GM12864 (cell line): ENCODE data around the gene USP51.
"Not testable (repeated sequence)": the region's sequence is repeated elsewhere in the genome, so short reads cannot be mapped to it uniquely, and the experiment has no call there.

ENCODE experiments used
- DNase-seq: peaks from one replicate; pipeline ENCODE4 v3.0.0-alpha.2; 2011; ENCODE audit warnings: low read depth
- H3K4me3 ChIP-seq: 2 replicates; pipeline ENCODE4 v1.5.1; 2011; ENCODE audit warnings: mild to moderate bottlenecking, low read depth, low read length, control low read depth
- CTCF ChIP-seq: IDR thresholded peaks from 2 replicates; pipeline ENCODE4 v1.5.1; 2011; ENCODE audit warnings: low read depth, mild to moderate bottlenecking, moderate library complexity, low read length, control low read depth, inconsistent platforms; ENCODE audit errors: missing control alignments

The USP51 gene

DNA sequence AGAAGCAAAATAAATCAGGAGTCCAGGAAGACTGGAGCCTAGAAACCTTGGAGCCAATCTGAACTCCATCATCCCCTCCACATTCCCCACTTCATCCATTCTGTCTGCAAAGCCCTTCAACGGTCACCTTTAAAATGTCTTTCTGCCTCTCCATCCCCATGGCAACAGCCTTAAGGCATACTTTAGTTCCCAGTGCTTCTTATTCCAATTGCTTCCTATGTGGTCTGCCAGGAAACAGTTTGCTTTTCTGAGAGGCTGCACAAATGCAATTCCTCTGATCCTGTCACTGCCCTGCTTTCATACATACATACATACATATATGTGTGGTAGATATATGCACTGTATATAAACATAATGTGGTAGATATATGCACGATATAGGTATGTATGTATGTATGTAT lies 38.5 kb downstream of the USP51 start:
- DNase-seq = no peak
- no peak overlapping the region; the same call in 1 of the 2 replicates for H3K4me3 ChIP-seq

DNA sequence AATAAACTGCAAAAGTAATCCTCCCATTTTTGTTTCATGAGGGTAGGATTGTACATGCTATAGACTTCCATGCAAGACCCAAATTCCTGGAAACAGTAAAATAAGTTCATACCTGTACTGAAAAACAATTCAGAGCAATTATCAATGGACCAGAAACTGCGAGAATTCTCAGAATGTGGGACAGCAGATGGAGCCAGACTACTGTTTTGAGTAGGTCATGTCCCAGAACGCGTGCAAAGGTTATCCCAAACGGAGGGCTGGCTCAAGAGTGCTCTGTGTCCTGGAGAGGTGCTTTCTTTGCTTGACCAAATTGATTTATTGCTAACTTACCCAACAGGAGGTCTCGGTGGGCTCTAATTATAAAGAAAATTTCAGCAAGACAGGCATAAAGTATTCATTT lies 39.4 kb downstream of the USP51 start:
- no peak for TF ChIP-seq CTCF
- no peak for DNase-seq

More for the DNA sequence above, 38.5 kb downstream of the USP51 start:
- no peak for TF ChIP-seq CTCF

DNA sequence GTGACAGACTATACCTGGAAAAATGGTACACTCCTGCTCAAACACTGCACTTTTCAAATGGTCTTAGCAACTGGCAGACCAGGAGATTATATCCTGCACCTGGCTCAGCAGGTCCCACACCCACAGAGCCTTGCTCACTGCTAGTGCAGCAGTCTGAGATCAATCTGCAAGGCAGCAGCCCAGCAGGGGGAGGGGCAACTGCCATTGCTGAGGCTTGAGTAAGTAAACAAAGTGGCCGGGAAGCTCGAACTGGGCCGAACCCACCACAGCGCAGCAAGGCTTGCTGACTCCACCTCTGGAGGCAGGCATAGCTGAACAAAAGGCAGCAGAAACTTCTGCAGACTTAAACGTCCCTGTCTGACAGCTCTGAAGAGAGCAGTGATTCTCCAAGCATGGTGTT lies 46.2 kb downstream of the USP51 start:
- DNase-seq = not testable (repeated sequence)

More for the DNA sequence above, 39.4 kb downstream of the USP51 start:
- H3K4me3 ChIP-seq = no peak overlapping the region

More for the DNA sequence above, 46.2 kb downstream of the USP51 start:
- not testable (repeated sequence) for H3K4me3 ChIP-seq
